ENCODE data around the gene TOM1L1. TPM values are rescaled to one million over a fixed set of nuclear protein-coding genes. Genes with fewer than 3 reads are reported as not detected.

Gene TOM1L1
- total RNA-seq, 2 experiments from 2014 or later, result 1.2 to 1.3 TPM

GRCh38 chr17:54980375-54980774 lies 79.7 kb downstream of the TOM1L1 start:
- intact Hi-C loops (cut with micrococcal nuclease), result no loop called here
- Mint-ChIP-seq H3K4me3 (no peak overlapping the region), H3K4me1 (ENCODE audit: low read depth) (peaks cover 5% of the 10 kb centered on the region), H3K27ac (no peak overlapping the region), H3K27me3 (ENCODE audit: low read depth) (no peaks in the 10 kb centered on the region), H3K9me3 (no peaks in the 10 kb centered on the region), H3K36me3 (ENCODE audit: low read depth) (peaks cover 7% of the 10 kb centered on the region)
- no peak for DNase-seq
- CTCF ChIA-PET, result no interaction called here

GRCh38 chr17:54982399-54982798 lies 81.7 kb downstream of the TOM1L1 start:
- H3K9me3 Mint-ChIP-seq, result no peaks in the 10 kb centered on the region
- peaks cover 4% of the 10 kb centered on the region for H3K36me3 Mint-ChIP-seq (ENCODE audit: low read depth)
- no peak overlapping the region for H3K4me3 Mint-ChIP-seq
- intact Hi-C loops (cut with micrococcal nuclease), result no loop called here
- CTCF ChIA-PET, result no interaction called here
- no peak overlapping the region for H3K27ac Mint-ChIP-seq
- no peaks in the 10 kb centered on the region for H3K27me3 Mint-ChIP-seq (ENCODE audit: low read depth)
- no peaks in the 10 kb centered on the region for H3K4me1 Mint-ChIP-seq (ENCODE audit: low read depth)
- DNase-seq, result no peak

GRCh38 chr17:54983260-54983659 lies 82.6 kb downstream of the TOM1L1 start:
- CTCF ChIA-PET, result no interaction called here
- intact Hi-C loops (cut with micrococcal nuclease), result no loop called here
- DNase-seq, result no peak
- H3K9me3 Mint-ChIP-seq, result no peaks in the 10 kb centered on the region
- H3K27me3 Mint-ChIP-seq (ENCODE audit: low read depth), result no peaks in the 10 kb centered on the region
- H3K4me1 Mint-ChIP-seq (ENCODE audit: low read depth), result no peaks in the 10 kb centered on the region
- peaks cover 4% of the 10 kb centered on the region for H3K36me3 Mint-ChIP-seq (ENCODE audit: low read depth)
- no peak overlapping the region for H3K4me3 Mint-ChIP-seq
- no peak overlapping the region for H3K27ac Mint-ChIP-seq

- no peak overlapping the region for H3K4me3 Mint-ChIP-seq
- H3K36me3 Mint-ChIP-seq (ENCODE audit: low read depth), result peaks cover 1% of the 10 kb centered on the region
- no peaks in the 10 kb centered on the region for H3K27me3 Mint-ChIP-seq (ENCODE audit: low read depth)
- intact Hi-C loops (cut with micrococcal nuclease), result no loop called here
- no peaks in the 10 kb centered on the region for H3K9me3 Mint-ChIP-seq
- CTCF ChIA-PET, result interaction anchor here (0.7 kb wide), 1 partner anchor 526 kb away, joined by 3 read pairs; the partner anchor contains the start of gene SMIM36
- no peaks in the 10 kb centered on the region for H3K4me1 Mint-ChIP-seq (ENCODE audit: low read depth)
- DNase-seq, result no peak
- no peak overlapping the region for H3K27ac Mint-ChIP-seq
These were observed 84.8 kb downstream of the TOM1L1 start for GRCh38 chr17:54985476-54985875.

- CTCF ChIA-PET, result interaction anchor here (1.2 to 4.7 kb wide), 2 partner anchors 306 to 367 kb away, joined by 5 to 26 read pairs; no protein-coding TSS in a partner anchor
These were observed 89.5 kb downstream of the TOM1L1 start for GRCh38 chr17:54990118-54990517.

GRCh38 chr17:54991567-54991966 lies 90.9 kb downstream of the TOM1L1 start:
- H3K27me3 Mint-ChIP-seq (ENCODE audit: low read depth), result no peaks in the 10 kb centered on the region
- intact Hi-C loops (cut with micrococcal nuclease), result loop anchor here (5.0 kb wide), 1 partner anchor 246 kb away; no protein-coding TSS in a partner anchor
- no peaks in the 10 kb centered on the region for H3K36me3 Mint-ChIP-seq (ENCODE audit: low read depth)
- CTCF ChIA-PET, result interaction anchor here (1.6 to 4.7 kb wide), 6 partner anchors 11 to 523 kb away, joined by 4 to 31 read pairs (median 18); no protein-coding TSS in a partner anchor
- H3K9me3 Mint-ChIP-seq, result no peaks in the 10 kb centered on the region
- DNase-seq, result no peak
- no peaks in the 10 kb centered on the region for H3K4me1 Mint-ChIP-seq (ENCODE audit: low read depth)
- no peak overlapping the region for H3K27ac Mint-ChIP-seq
- no peak overlapping the region for H3K4me3 Mint-ChIP-seq

More at GRCh38 chr17:54990118-54990517, 89.5 kb downstream of the TOM1L1 start:
- H3K27ac Mint-ChIP-seq, result no peak overlapping the region
- no peaks in the 10 kb centered on the region for H3K9me3 Mint-ChIP-seq
- no peak for DNase-seq
- intact Hi-C loops (cut with micrococcal nuclease), result loop anchor here (5.0 kb wide), 1 partner anchor 247 kb away; no protein-coding TSS in a partner anchor
- no peak overlapping the region for H3K4me3 Mint-ChIP-seq
- H3K27me3 Mint-ChIP-seq (ENCODE audit: low read depth), result no peaks in the 10 kb centered on the region
- no peaks in the 10 kb centered on the region for H3K4me1 Mint-ChIP-seq (ENCODE audit: low read depth)
- no peaks in the 10 kb centered on the region for H3K36me3 Mint-ChIP-seq (ENCODE audit: low read depth)

GRCh38 chr17:54992797-54993639 lies 92.4 kb downstream of the TOM1L1 start:
- no peak for DNase-seq
- CTCF ChIA-PET, result interaction anchor here (0.6 to 4.7 kb wide), 26 partner anchors 9 to 537 kb away, joined by 3 to 31 read pairs (median 5); no protein-coding TSS in a partner anchor
- intact Hi-C loops (cut with micrococcal nuclease), result loop anchor here (1.0 to 5.0 kb wide), 4 partner anchors 244 to 521 kb away; no protein-coding TSS in a partner anchor

GRCh38 chr17:54996441-54996840 lies 95.8 kb downstream of the TOM1L1 start:
- H3K9me3 Mint-ChIP-seq, result no peaks in the 10 kb centered on the region
- intact Hi-C loops (cut with micrococcal nuclease), result no loop called here
- H3K4me3 Mint-ChIP-seq, result no peak overlapping the region
- H3K4me1 Mint-ChIP-seq (ENCODE audit: low read depth), result no peaks in the 10 kb centered on the region
- no peaks in the 10 kb centered on the region for H3K27me3 Mint-ChIP-seq (ENCODE audit: low read depth)
- no peak for DNase-seq
- H3K36me3 Mint-ChIP-seq (ENCODE audit: low read depth), result no peaks in the 10 kb centered on the region
- no peak overlapping the region for H3K27ac Mint-ChIP-seq
- CTCF ChIA-PET, result interaction anchor here (0.8 to 1.5 kb wide), 2 partner anchors 223 to 352 kb away, joined by 3 to 4 read pairs; no protein-coding TSS in a partner anchor

More at GRCh38 chr17:54992797-54993639, 92.4 kb downstream of the TOM1L1 start:
- Mint-ChIP-seq H3K36me3 (ENCODE audit: low read depth) (no peaks in the 10 kb centered on the region), H3K27me3 (ENCODE audit: low read depth) (no peaks in the 10 kb centered on the region), H3K9me3 (no peaks in the 10 kb centered on the region), H3K4me3 (no peak overlapping the region), H3K27ac (no peak overlapping the region), H3K4me1 (ENCODE audit: low read depth) (no peaks in the 10 kb centered on the region)

GRCh38 chr17:55002458-55002857 lies 101.8 kb downstream of the TOM1L1 start:
- no peaks in the 10 kb centered on the region for H3K9me3 Mint-ChIP-seq
- H3K4me1 Mint-ChIP-seq (ENCODE audit: low read depth), result no peaks in the 10 kb centered on the region
- no peak overlapping the region for H3K27ac Mint-ChIP-seq
- H3K27me3 Mint-ChIP-seq (ENCODE audit: low read depth), result no peaks in the 10 kb centered on the region
- H3K4me3 Mint-ChIP-seq, result no peak overlapping the region
- H3K36me3 Mint-ChIP-seq (ENCODE audit: low read depth), result no peaks in the 10 kb centered on the region
- intact Hi-C loops (cut with micrococcal nuclease), result no loop called here
- CTCF ChIA-PET, result interaction anchor here (2.1 kb wide), 1 partner anchor 9 kb away, joined by 10 read pairs; no protein-coding TSS in a partner anchor
- DNase-seq, result no peak

GRCh38 chr17:55004484-55004883 lies 103.8 kb downstream of the TOM1L1 start:
- H3K27ac Mint-ChIP-seq, result no peak overlapping the region
- CTCF ChIA-PET, result interaction anchor here (2.9 kb wide), 1 partner anchor 11 kb away, joined by 15 read pairs; no protein-coding TSS in a partner anchor

GRCh38 chr17:55005520-55005919 lies 104.9 kb downstream of the TOM1L1 start:
- Mint-ChIP-seq H3K27me3 (ENCODE audit: low read depth) (no peaks in the 10 kb centered on the region), H3K4me1 (ENCODE audit: low read depth) (no peaks in the 10 kb centered on the region), H3K36me3 (ENCODE audit: low read depth) (peaks cover 2% of the 10 kb centered on the region), H3K27ac (no peak overlapping the region), H3K9me3 (no peaks in the 10 kb centered on the region), H3K4me3 (no peak overlapping the region)
- intact Hi-C loops (cut with micrococcal nuclease), result no loop called here
- CTCF ChIA-PET, result interaction anchor here (0.5 to 2.9 kb wide), 3 partner anchors 12 to 289 kb away, joined by 3 to 15 read pairs (median 4); no protein-coding TSS in a partner anchor
- DNase-seq, result no peak

More at GRCh38 chr17:55004484-55004883, 103.8 kb downstream of the TOM1L1 start:
- no peaks in the 10 kb centered on the region for H3K27me3 Mint-ChIP-seq (ENCODE audit: low read depth)
- H3K4me1 Mint-ChIP-seq (ENCODE audit: low read depth), result no peaks in the 10 kb centered on the region
- H3K4me3 Mint-ChIP-seq, result no peak overlapping the region
- no peaks in the 10 kb centered on the region for H3K9me3 Mint-ChIP-seq
- H3K36me3 Mint-ChIP-seq (ENCODE audit: low read depth), result peaks cover 2% of the 10 kb centered on the region
- intact Hi-C loops (cut with micrococcal nuclease), result no loop called here
- no peak for DNase-seq

All from activated naive CD4-positive, alpha-beta T cell treated with anti-CD3 and anti-CD28 coated beads for 36 hours (primary cell).